Muscle of back (tissue), 11 donors: ENCODE measurements around the gene NINL. TPM values are rescaled to one million over a fixed set of nuclear protein-coding genes. Genes with fewer than 3 reads are reported as not detected.
"Not testable (repeated sequence)": the region's sequence is repeated elsewhere in the genome, so short reads cannot be mapped to it uniquely, and the experiment has no call there.

Experiments
- DNase-seq, 3 donors: peaks; one replicate each; pipeline versions ENCODE4 v3.0.0 to v3.0.0-alpha.2; 2013
- polyA plus RNA-seq, 10 donors: library from polyadenylated mRNA; unstranded; fragments of 120-200 nt; gene quantifications; one replicate each; pipeline ENCODE4 v1.2.1, GENCODE V29; 2013; ENCODE audit not compliant: insufficient read length in 10 of 10

Gene NINL
- polyA plus RNA-seq, 10 donors: 8.8 to 26.9 (median 15.8) TPM

DNA sequence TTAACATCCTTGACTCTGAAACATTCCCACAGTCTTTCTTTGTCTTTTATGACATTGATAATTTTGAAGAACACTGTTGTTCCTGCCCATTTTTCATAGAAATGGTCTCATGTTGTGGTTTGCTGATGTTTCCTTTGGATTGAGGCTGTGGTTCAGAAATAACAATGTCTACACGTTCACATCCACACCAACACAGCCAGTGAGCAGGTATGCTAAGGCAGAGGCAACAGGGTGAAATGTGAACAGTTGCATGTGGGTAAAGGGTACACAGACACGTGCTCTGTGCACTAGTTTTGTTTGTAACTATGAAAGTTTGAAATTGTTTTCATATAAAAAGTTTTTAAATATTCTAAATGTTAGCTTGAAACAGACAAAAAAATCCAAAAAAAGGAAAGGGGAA is 99.5 kb downstream of the NINL start:
- no peak for DNase-seq

DNA sequence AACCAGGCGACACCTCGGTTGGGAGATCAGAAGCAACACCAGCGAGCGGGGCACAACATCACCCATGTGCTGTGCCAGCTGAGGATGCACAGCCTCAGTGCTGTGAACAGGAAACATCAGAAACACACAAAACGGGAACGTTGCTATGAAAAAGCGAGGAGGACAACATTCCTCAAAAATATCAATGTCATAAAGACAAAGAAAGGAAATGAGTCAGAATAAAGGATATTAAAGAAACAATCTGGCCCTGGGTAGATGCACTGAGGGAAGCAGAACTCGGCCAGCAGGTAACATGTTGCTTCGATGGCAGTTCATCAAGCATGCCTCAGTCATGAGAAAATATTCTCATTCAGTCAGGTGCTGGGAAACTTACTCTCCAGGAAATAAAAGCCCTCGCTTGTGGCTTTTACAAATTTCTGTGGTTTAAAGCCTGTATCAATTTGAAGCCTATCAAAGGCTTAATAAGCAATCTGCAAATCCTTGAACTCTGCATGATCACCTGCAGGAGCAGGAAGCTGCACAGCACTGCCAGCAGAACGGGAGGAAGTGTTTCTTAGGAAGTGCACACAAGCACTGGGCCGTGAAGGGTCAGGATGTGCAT is 100.3 kb downstream of the NINL start:
- no peak for DNase-seq

DNA sequence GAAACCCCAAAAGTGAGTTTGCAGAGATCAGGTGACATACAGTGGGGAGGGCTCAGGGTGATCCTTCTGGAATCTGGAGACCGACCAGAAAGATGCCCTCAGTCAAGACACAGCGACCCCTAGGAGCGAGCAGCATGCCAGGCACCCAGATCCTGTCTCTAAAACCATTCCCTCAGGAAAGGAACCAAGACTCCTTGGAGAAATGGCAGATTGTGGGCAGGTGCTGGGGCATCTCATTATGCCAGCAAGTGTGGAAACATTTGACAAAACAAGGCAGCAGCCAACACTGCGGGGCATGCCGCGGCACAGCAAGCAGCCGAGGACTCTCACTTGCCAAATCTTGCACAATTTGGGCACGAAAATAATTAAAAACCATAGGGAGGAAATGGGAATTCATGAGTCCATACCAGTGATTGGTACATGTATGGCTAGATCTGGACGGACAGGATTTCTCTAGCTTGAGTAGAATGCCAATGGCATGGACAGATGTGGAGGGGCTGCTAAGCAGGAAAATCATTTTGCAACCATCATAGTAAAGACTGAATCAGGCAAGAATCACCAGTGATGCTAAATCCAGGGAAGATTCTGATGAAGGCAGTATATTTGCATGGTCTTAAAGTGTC is 101.0 kb downstream of the NINL start:
- no peak for DNase-seq

DNA sequence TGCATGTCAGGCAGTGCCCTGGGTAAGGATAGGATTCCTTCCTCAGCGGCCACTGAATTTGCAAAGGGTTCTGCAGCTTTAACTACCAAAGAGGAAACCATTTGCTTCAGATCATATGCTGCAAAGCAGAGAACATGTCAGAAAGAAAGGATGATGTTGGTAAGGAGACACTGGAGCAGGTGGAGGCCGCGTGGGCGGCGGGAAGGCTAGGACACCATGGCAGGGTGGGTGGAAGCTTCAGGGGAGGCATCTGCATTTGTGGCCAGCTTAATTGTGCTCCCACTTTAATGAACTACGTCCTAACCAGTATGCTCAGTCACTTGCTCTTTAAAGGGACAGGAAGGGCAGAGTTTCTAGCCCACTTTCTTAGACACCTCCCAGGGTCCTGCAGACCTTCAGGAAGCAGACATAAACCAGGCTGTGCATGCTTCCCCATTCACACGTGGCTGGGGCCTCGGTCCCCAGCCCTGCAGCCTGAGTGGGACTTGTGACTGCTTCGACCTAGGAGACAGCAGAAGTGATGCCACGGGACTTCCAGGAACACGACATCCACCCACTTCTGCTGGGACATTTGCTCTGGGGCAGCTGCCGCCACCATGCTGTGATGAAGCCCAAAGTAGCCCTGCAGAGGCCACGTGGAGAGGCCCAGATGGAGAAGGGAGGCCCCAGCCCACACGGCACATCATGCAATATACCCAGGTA is 101.7 kb downstream of the NINL start:
- DNase-seq: no peak

DNA sequence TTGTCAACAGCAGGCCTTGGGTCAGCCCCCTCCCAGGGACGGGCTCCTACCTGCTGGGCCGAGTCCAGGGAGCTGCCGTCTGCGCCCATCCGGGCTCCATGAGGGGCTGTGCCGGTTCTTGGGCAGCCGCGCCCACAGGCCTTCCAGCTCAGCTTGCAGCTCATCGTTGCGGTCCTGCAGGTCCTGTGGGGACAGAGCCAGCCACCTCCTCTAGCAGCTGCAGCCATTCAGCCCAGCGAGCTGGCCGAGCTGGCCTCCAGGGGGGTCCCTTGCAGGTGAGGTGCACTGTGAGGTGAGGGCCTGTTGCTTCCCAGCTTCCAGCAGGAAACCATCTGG is 103.4 kb downstream of the NINL start:
- no peak for DNase-seq

DNA sequence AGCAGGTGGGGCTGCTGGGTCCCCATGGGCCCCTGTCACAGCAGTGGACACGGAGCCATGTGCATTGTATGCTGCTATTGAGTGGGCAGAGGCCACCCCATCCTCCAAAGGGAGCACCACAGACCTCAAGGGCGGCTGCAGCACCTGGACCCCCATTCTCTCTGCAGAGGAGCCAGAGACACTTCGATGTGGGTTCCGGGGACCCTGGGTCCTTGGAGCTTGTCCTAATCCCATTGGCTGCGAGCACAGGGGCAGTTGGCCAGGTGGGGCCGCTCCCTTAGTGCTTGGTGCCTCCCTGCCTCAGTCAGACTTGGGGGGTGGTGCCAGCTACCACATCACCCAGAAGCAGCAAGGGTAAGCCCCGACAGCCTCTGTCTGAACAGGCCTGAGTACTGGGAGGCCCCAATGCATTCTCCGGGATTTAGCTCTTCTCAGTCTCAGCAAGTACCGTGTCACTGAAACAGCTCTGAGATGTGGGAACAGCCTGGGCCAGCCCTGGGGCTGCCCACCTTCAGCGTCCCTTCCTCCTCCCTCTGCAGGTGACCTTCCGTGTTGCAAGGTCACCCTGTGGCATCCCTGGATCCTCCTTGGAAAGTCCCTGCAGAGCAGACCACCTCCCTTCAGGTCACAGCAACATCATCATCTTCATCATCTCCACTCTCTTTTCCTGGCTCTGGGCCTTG is 104.0 kb downstream of the NINL start:
- DNase-seq: no peak

DNA sequence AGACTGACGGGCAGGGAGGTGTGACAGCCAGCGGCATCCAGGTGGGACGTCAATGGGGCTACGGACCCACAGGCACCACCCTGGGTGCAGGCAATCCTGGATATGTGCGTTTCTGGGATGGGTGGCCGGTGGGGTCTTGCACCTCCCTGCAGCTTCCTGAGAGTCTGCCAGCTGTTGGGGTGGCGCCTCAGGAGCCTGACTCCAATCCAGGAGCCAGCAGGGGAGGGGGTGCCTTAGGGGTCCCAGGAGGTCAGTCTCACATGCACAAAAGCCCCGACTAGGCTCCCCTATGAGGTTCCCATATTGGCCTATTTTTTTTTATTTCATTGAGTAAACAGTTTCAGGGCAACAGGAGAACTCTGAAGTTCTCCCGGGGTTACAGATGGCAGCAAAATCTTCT is 104.5 kb downstream of the NINL start:
- no peak for DNase-seq

DNA sequence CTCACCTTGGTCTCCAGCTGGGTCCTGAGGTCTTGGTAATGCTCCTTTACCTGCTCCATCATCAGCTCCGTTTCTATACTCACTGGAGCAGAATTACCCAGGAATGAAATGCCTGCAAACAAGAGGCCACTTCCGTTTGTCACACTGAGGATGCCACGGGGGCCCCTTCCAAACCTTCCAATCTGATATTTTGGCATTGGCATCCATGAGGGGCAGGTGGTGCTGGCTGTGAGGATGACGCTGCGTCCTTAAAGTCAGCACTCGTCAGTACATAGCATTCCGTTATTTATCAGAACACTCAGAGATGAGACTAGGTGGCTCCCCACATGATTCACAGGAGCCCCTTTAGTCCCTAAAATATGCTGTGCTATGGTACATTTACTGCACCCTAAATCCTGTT is 105.2 kb downstream of the NINL start:
- no peak for DNase-seq

DNA sequence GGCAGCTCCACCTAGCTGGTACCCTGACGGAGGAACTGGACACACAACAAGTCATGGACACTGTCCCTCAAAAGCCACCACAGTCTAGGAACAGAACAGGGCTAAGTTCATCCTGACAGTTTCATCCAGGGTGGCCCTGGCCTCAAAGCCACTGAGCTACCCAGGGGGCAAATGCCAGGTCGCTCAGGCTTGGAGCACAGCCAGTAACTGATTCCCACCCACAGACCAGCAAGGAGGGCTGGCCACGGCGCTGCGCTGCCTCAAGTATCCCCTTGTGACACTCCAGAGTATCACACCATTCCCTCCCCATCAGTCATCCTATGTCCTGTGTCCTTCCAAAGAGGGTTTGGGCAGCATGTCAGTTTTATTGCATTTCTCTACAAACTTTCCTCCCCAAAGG is 105.7 kb downstream of the NINL start:
- DNase-seq: no peak

DNA sequence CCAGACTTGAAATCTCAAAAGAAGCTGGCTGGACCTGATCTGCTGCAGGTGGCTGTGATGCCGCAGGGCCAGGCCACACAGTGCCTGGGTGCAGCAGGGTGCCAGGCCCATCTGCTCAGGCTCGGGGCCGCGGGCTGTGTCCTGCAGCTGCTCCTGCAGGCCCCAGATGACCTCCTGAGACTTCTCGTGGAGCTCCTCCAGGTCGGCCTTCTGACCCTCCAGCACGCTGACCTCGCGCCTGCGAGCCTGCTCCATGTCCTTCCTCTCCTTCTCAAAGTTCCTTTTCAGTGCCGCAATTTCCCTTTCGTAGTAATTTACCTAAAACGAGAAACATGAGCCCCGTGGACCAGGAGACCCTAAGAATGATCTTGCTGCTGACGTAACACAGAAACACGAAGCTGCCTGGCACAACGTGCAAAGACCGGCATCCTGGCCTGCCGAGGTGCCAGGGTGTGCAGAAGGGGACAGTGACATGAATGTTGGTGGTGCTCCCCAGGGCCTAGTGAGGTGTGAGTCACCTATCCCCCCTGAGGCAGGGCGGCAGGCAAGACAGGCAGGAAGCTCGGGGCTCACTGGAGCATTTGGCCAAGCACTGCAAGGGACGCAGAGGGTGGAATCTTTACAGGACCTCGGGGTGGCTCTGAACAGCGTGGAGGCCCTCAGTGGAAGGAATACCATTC is 106.3 kb downstream of the NINL start:
- no peak for DNase-seq

DNA sequence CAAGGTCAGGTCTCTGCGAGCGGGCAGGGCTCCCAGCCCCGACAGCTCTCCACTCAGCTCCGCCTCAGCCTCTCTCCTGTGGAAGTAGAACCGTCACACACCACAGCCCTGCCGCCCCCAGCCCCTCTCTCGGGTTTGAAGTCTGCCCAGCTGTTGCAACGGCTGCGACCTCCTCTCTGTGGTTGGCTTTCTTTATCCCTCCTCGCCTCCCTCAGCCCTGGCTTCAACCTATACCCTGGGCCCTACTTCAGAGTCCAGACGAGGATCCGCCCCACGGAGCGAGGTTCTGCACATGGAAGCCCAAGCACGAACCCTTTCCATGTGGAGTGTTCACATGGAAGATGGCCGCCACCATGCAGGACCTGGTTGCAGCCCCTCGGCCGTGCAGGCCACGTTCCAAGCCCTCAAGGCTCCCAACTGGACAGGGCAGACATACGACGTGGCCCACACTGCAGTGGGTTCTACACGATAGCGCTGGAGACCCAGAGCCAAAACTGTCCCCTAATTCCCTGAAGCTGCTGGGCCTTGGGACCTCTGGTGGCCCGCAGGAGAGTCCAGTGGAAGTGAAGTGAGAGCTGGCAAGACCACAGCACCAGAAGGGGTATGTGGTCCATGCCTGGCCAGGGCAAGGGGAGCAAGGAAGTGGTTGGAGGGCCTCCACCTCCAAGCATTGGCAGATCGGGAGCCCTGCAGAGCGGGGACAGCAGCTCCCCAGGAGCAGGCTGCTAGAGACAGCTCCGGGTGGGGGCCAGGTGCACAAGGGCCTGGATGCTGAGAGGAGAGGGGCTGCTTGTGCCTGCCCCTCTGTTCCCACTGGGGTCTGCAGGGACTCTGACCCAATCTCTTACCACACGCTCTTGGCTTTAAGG is 108.1 kb downstream of the NINL start:
- no peak for DNase-seq

DNA sequence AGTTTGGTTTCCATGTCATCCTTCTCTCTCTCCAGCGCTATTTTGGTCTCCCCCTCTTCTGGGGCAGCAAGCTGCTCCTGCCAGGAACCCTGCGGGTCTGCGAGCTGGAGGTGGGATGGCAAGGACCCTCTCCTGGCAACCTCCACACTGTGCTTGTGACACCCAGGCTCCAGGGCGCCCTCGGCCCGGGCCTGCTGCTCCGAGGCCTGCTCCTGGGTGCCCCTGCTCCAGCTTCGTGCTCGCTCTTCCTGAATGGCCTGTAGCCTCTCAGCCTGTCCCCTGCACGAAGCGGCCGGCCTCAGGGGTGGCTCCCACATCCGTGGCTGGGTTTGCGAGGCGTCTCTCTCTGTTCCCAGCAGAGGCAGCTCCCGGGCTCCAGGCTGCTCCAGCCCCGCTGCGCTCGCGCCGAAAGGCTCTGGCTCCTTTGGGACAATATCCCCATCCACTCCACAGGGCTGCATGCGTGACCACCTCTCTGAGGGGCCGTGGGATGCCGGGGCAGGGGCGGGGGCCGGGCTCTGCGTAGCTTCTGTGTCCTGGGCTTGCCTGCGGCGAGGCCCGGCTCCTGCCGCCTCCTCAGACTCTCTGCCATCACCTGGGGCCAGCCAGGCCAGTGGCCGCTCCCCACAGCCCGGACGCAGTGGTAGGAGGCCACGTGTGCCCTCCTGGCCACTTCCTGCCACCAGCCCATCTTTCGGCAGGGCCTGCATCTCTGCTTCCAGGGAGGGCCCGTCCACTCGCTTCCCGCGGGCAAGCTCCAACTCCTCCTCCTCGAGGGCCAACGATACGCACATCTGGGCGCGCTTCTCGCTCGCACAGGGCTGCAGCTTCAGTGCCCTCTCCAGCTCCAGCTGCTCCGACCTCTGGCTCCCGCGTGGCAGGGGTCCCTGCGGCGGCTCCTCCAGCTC is 109.0 kb downstream of the NINL start:
- no peak for DNase-seq

DNA sequence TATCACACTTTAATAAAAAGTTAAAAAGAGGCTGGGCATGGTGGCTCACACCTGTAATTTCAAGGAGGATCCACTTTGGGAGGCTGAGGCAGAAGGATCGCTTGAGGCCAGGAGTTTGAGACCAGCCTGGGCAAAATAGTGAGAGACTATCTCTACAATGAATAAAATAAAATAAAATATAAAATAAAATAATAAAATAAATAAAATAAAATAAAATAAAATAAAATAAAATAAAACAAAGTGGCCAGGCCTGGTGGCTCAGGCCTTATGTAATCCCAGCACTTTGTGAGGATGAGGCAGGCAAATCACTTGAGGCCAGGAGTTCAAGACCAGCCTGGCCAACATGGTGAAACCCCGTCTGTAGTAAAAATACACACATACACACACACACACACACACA is 112.0 kb downstream of the NINL start:
- not testable (repeated sequence) for DNase-seq

DNA sequence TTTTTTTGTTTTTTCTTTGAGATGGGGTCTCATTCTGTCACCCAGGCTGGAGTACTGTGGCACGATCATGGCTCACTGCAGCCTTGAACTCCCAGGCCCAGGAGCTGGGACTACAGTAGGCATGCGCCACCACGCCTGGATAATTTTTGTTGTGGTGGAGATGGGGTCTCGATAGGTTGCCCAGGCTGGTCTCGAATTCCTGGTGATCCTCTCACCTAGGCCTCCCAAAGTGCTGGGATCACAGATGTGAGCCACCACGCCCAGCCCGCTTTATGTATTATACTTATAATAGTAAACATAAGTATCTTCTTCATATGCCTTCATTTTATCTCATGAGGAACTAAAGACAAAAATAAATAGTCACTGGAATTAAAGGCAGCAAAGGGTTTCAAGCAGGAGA is 114.3 kb downstream of the NINL start:
- no peak for DNase-seq

DNA sequence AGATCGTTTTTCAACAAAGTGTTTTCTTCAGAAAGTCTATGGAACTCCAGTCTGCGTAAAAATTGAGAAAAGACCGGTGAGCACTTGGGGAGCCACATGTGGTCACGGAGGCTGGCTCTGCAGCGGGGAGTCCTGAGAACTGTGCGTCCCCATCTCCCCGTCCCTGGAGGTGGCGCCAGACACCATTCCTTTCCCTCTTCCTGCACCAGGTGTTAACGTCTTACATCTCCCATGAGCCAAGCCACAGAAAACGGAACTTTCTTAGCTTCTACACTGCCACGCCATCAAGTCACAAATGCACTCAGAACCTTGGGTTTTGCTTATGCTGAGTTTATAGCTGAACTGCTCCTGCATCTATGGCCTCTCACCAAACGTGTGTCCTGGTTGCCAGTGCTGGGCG is 115.3 kb downstream of the NINL start:
- DNase-seq: peak in 2 of 3 donors; percentile 19 to 44

DNA sequence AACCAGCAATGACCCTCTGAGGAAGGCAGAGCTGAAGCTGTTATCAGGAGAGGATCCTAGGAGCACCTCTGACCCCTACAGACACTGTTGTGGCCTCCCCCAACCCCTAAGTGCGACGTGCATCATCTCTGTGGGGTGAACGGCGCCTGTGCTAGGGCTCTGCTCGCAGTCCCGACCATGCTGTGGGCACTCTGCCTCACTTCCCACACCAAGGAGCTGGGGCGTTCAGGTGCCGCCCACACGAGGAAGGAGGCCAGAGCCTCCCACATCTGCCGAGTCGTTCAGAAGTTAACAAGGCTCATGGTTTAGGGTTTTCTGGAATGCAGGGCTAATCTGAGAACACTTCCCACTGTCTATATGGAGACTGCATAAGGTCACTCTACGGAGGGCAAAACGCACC is 115.8 kb downstream of the NINL start:
- no peak for DNase-seq

DNA sequence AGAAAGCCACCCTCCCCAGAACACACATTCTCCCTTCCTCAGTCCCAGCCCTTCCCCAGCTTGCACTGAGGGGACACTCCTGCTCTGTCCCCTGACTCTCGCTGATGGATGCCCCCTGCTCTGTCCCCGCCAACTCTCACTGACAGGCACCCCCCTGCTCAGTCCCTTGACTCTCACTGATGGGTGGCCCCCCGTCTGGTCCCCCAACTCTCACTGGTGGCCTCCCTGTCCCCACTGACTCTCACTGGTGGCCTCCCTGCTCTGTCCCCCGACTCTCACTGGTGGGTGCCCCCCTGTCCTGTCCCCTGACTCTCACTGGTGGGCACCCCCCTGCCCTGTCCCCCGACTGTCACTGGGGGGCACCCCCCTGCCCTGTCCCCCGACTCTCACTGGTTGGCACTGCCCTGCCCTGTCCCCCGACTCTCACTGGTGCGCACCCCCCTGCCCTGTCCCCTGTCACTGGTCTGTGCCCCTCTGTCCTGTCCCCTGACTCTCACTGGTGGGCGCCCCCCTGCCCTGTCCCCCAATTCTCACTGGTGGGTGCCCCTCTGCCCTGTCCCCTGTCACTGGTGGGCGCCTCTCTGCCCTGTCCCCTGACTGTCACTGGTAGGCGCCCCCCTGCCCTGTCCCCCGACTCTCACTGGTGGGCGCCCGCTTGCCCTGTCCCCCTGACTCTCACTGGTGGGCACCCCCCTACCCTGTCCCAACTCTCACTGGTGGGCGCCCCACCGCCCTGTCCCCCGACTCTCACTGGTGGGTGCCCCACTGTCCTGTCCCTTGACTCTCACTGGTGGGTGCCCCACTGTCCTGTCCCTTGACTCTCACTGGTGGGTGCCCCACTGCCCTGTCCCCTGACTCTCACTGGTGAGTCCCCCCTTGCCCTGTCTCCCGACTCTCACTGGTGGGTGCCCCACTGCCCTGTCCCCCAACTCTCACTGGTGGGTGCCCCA is 116.9 kb downstream of the NINL start:
- no peak for DNase-seq

DNA sequence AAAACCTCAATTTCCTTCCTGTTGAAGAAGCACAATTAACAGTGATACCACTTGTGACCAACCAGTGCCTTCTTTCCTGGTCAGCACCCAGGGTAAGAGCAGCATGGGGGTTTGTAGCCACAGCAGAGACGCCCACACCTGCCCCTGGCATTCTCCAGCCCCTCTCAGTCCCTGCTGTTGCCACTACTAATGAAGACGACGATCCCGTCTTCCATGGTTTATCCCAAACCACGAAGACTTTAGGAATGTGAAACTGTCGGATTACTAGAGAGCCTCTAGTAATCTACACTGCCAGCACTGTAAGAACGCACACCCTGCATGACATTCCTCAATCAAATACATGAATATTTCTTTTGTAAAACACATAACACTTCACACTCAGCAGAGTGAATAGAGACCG is 117.9 kb downstream of the NINL start:
- no peak for DNase-seq

DNA sequence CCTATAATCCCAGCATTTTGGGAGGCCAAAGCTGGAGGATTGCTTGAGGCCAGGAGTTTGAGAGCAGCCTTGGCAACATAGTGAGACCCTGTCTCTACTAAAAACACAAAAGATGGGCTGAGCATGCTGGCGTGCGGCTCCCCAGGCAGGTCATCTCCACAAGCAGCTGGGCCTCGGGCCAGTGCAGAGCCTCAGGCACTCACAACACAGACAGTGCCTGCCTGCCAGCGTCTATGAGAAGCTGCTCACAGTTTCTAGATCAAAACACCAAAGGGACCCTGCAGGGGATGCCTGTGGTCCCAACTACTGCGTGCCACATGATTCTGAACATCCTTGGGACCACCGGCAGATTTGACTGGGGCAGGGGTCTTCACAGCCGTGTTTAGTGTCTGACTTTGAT is 118.5 kb downstream of the NINL start:
- no peak for DNase-seq
